SK-N-SH (cell line): Measurements from ENCODE around the gene TEKT2. TPM values are rescaled to one million over a fixed set of nuclear protein-coding genes. Genes with fewer than 3 reads are reported as not detected.

ENCODE experiments used
- CTCF ChIA-PET: fragments of 300-600, 350-600 bp; formaldehyde crosslinking; extraction: SDS; loops from one replicate; lab custom pipeline; 2021; lab: Yijun Ruan, JAX
- POLR2A ChIA-PET: fragments of 350-600 bp; sonication (Branson Sonifier 250); formaldehyde crosslinking; extraction: SDS; loops from one replicate; lab custom pipeline; 2020; ENCODE audit warnings: antibody characterized with exemption, inconsistent platforms; lab: Yijun Ruan, JAX
- DNase-seq: peaks from one replicate; pipeline ENCODE4 v3.0.0; 2012
- H2AFZ ChIP-seq: fragments of 200-600 bp; sonication (generic); 2 replicates; pipeline ENCODE4 v1.8.1; 2016; ENCODE audit warnings: antibody characterized with exemption, mild to moderate bottlenecking, low read depth
- H3F3A ChIP-seq: fragments of 200-600 bp; sonication (generic); replicated peaks from 2 replicates; pipeline ENCODE3; 2016; ENCODE audit warnings: antibody characterized with exemption, mild to moderate bottlenecking; ENCODE audit not compliant: insufficient read depth
- H3K27ac ChIP-seq, 2 experiments: fragments of 200-500 bp in 1 of 2; fragments of 200-600 bp in 1 of 2; sonication (Bioruptor generic) in 1 of 2; sonication (generic), shearing (Covaris generic) in 1 of 2; 2 replicates each; pipeline versions ENCODE4 v1.5.1 to v1.6.1; 2014 to 2016; ENCODE audit warnings: low read depth in 2 of 2, inconsistent platforms in 1 of 2, low read length in 1 of 2, mild to moderate bottlenecking in 1 of 2, mixed read lengths in 1 of 2
- H3K27me3 ChIP-seq: fragments of 200-600 bp; sonication (generic), shearing (Covaris generic); 2 replicates; pipeline ENCODE4 v1.6.1; 2016; ENCODE audit warnings: mixed run types; ENCODE audit not compliant: insufficient read depth
- H3K36me3 ChIP-seq, 2 experiments: fragments of 200-500 bp in 1 of 2; fragments of 200-600 bp in 1 of 2; sonication (Bioruptor generic) in 1 of 2; sonication (generic) in 1 of 2; replicated peaks in 1 of 2; 2 replicates each; pipeline versions ENCODE3 to v1.5.1; 2014 to 2016; ENCODE audit warnings: low read length in 1 of 2, mild to moderate bottlenecking in 1 of 2; ENCODE audit not compliant: insufficient read depth in 2 of 2, control insufficient read depth in 1 of 2
- H3K4me1 ChIP-seq, 2 experiments: fragments of 200-500 bp in 1 of 2; fragments of 200-600 bp in 1 of 2; sonication (Bioruptor generic) in 1 of 2; sonication (generic), shearing (Covaris generic) in 1 of 2; 2 replicates each; pipeline versions ENCODE4 v1.5.1 to v1.6.1; 2014 to 2016; ENCODE audit warnings: low read depth in 1 of 2, low read length in 1 of 2, mixed run types in 1 of 2; ENCODE audit not compliant: insufficient read depth in 2 of 2, control insufficient read depth in 1 of 2
- H3K4me2 ChIP-seq: fragments of 200-600 bp; sonication (generic), shearing (Covaris generic); 2 replicates; pipeline ENCODE4 v1.6.1; 2017; ENCODE audit warnings: mixed run types
- H3K4me3 ChIP-seq, 2 experiments: fragments of 200-500 bp in 1 of 2; fragments of 200-600 bp in 1 of 2; sonication (Bioruptor generic) in 1 of 2; sonication (generic), shearing (Covaris generic) in 1 of 2; 2 replicates each; pipeline versions ENCODE4 v1.5.1 to v1.8.1; 2014 to 2016; ENCODE audit warnings: low read depth in 2 of 2, inconsistent platforms in 1 of 2, low read length in 1 of 2, mild to moderate bottlenecking in 1 of 2, mixed read lengths in 1 of 2, moderate library complexity in 1 of 2
- H3K79me2 ChIP-seq: fragments of 200-600 bp; sonication (generic); 2 replicates; pipeline ENCODE4 v1.8.1; 2017; ENCODE audit warnings: mild to moderate bottlenecking; ENCODE audit not compliant: insufficient read depth
- H3K9ac ChIP-seq: fragments of 200-600 bp; sonication (generic); 2 replicates; pipeline ENCODE4 v1.6.1; 2017; ENCODE audit warnings: mixed run types
- H3K9me2 ChIP-seq: fragments of 200-600 bp; sonication (generic); 2 replicates; pipeline ENCODE4 v1.6.1; 2017; ENCODE audit warnings: mixed run types
- H3K9me3 ChIP-seq: fragments of 200-600 bp; sonication (generic); 2 replicates; pipeline ENCODE4 v1.6.1; 2017; ENCODE audit warnings: mixed run types, mild to moderate bottlenecking, moderate library complexity
- H4K20me1 ChIP-seq: fragments of 200-600 bp; sonication (generic); 2 replicates; pipeline ENCODE4 v1.6.1; 2017; ENCODE audit warnings: mild to moderate bottlenecking, mixed run types; ENCODE audit not compliant: insufficient read depth
- FOSL2 ChIP-seq: IDR thresholded peaks from 2 replicates; pipeline ENCODE4 v1.4.0; 2012; ENCODE audit warnings: low read depth, mild to moderate bottlenecking, moderate library complexity, borderline replicate concordance
- FOXM1 ChIP-seq: IDR thresholded peaks from 2 replicates; pipeline ENCODE4 v1.4.0; 2012; ENCODE audit warnings: low read depth, mild to moderate bottlenecking
- GATA2 ChIP-seq: sonication (generic); formaldehyde crosslinking; IDR thresholded peaks from 2 replicates; pipeline ENCODE4 v1.5.0; 2020; ENCODE audit warnings: mild to moderate bottlenecking, missing genetic modification reagents
- NRF1 ChIP-seq: IDR thresholded peaks from 2 replicates; pipeline ENCODE4 v1.6.1; 2012; ENCODE audit warnings: low read depth, mild to moderate bottlenecking, low read length
- RAD21 ChIP-seq: IDR thresholded peaks from 2 replicates; pipeline ENCODE4 v1.6.1; 2012; ENCODE audit warnings: mild to moderate bottlenecking, low read length
- RFX5 ChIP-seq: IDR thresholded peaks from 2 replicates; pipeline ENCODE4 v1.6.1; 2012; ENCODE audit warnings: mild to moderate bottlenecking, improper control_type of control experiment, low read length
- SIN3A ChIP-seq: IDR thresholded peaks from 2 replicates; pipeline ENCODE4 v1.6.1; 2012; ENCODE audit warnings: low read depth, mild to moderate bottlenecking, low read length, moderate library complexity, borderline replicate concordance
- TAF1 ChIP-seq: IDR thresholded peaks from 2 replicates; pipeline ENCODE4 v1.6.1; 2012; ENCODE audit warnings: low read depth, mild to moderate bottlenecking, low read length, moderate library complexity, borderline replicate concordance
- YY1 ChIP-seq: IDR thresholded peaks from 2 replicates; pipeline ENCODE4 v1.4.0; 2012; ENCODE audit warnings: low read depth, mild to moderate bottlenecking
- WGBS: methylation state at CpG from one replicate; pipeline ENCODE4 v1.1.6; 2017; ENCODE audit warnings: low lambda C conversion rate; 5-methylcytosine and 5-hydroxymethylcytosine counted together
- polyA plus RNA-seq, 3 experiments: library from polyadenylated mRNA; depleted of rRNA; stranded (reverse); fragments of >200 nt; gene quantifications; 2 replicates each; pipeline ENCODE4 v1.2.3, GENCODE V29; 2012
- TF ChIP-seq, protein P1 (sequence below): IDR thresholded peaks from 2 replicates; pipeline ENCODE4; 2012
- TF ChIP-seq, protein P2 (sequence below): fragments of 200-600 bp; sonication (generic); IDR thresholded peaks from 2 replicates; pipeline ENCODE4 v1.6.1; 2017; ENCODE audit warnings: antibody characterized with exemption, mild to moderate bottlenecking, moderate library complexity

The TEKT2 gene
- polyA plus RNA-seq, 1 of the 3 experiments (the other 2 are of a cell fraction), result 1.2 TPM

DNA sequence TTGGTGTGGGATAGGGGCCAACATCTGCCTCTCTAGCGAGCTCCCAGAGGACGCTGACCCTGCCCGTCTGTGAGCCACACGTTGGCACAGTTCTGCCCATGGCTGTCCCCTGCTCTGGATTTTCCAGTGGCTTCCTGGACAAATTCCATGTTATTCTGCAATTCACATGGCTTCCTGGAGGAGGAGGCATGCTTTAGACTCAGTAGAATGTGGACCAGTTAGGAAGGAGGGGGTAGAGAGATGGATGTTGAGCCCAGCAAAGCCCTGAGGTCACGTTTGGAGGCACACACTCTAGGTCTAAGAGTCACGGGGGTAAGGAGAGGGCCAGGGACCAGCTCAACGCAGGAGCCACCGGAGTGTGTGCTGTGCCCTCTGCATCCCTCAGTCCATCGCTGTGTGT, 28.9 kb downstream of the TEKT2 start:
- Histone ChIP-seq H3K4me1 (peaks cover 24 to 28% of the 10 kb centered on the region in 2 experiments; a peak in 3 of 4 replicates), H3K4me3 (no peak overlapping the region), H3K79me2 (no peaks in the 10 kb centered on the region), H3K4me2 (no peak overlapping the region), H3K36me3 (no peaks in the 10 kb centered on the region), H3K9ac (no peak overlapping the region), H3K9me2 (no peaks in the 10 kb centered on the region), H2AFZ (no peak overlapping the region), H4K20me1 (no peaks in the 10 kb centered on the region), H3K9me3 (no peaks in the 10 kb centered on the region), H3F3A (peaks cover 9% of the 10 kb centered on the region), H3K27me3 (no peaks in the 10 kb centered on the region), H3K27ac (no peak overlapping the region; a peak in 1 of 4 replicates)
- ChIA-PET POLR2A (interaction anchor here (1.0 kb wide), 1 partner anchor 19 kb away, joined by 3 read pairs; no protein-coding TSS in a partner anchor), CTCF (interaction anchor here (1.0 to 32.6 kb wide), 5 partner anchors 9 to 22 kb away, joined by 3 to 700 read pairs (median 5); no protein-coding TSS in a partner anchor)
- 90% methylated on average over 9 of the region's 9 CpGs for WGBS
- no peak for DNase-seq
- no peak for TF ChIP-seq RAD21
- TF ChIP-seq NRF1, result no peak
- TF ChIP-seq YY1, result no peak
- no peak for TF ChIP-seq GATA2 (CRISPR knock-in tag)
- no peak for TF ChIP-seq RFX5
- TF ChIP-seq SIN3A, result no peak
- TF ChIP-seq FOSL2, result no peak

DNA sequence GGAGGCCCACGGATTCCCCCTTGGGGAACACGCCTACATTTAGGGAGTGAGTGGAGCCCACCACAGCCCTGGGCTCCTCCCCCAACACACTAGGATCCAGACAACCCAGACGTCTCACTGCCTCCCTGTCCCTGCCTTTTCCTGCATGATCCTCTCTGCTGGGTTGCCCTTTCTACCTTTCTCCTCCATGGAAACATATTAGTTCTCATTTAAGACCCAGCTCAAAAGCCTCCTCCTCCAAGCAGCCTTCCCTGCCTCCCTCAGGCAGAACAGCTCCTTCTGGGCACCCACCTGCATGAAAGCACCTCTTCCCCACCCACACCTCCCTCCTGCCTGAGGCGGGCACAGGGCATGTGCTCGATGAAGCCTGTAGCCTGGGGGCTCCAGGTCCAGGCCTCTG, 30.5 kb downstream of the TEKT2 start:
- no peaks in the 10 kb centered on the region for H3K27me3 ChIP-seq
- no peak overlapping the region for H3K4me3 ChIP-seq
- H3K9me2 ChIP-seq, result no peaks in the 10 kb centered on the region
- H2AFZ ChIP-seq, result peak overlapping the region; percentile 71; the same call in 1 of the 2 replicates
- WGBS, result 70% methylated on average over 5 of the region's 5 CpGs
- peak overlapping the region; percentile 67; the same call in 1 of the 2 replicates for H3K9ac ChIP-seq
- TF ChIP-seq FOXM1 (no peak), GATA2 (CRISPR knock-in tag) (no peak), TAF1 (no peak)
- TF ChIP-seq, protein P1, sequence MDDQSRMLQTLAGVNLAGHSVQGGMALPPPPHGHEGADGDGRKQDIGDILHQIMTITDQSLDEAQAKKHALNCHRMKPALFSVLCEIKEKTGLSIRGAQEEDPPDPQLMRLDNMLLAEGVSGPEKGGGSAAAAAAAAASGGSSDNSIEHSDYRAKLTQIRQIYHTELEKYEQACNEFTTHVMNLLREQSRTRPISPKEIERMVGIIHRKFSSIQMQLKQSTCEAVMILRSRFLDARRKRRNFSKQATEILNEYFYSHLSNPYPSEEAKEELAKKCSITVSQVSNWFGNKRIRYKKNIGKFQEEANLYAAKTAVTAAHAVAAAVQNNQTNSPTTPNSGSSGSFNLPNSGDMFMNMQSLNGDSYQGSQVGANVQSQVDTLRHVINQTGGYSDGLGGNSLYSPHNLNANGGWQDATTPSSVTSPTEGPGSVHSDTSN, result no peak
- TF ChIP-seq, protein P2, sequence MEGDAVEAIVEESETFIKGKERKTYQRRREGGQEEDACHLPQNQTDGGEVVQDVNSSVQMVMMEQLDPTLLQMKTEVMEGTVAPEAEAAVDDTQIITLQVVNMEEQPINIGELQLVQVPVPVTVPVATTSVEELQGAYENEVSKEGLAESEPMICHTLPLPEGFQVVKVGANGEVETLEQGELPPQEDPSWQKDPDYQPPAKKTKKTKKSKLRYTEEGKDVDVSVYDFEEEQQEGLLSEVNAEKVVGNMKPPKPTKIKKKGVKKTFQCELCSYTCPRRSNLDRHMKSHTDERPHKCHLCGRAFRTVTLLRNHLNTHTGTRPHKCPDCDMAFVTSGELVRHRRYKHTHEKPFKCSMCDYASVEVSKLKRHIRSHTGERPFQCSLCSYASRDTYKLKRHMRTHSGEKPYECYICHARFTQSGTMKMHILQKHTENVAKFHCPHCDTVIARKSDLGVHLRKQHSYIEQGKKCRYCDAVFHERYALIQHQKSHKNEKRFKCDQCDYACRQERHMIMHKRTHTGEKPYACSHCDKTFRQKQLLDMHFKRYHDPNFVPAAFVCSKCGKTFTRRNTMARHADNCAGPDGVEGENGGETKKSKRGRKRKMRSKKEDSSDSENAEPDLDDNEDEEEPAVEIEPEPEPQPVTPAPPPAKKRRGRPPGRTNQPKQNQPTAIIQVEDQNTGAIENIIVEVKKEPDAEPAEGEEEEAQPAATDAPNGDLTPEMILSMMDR, result no peak
- H3K4me2 ChIP-seq, result peak overlapping the region; percentile 69; the same call in 1 of the 2 replicates
- no peak for DNase-seq
- ChIA-PET CTCF (interaction anchor here (1.1 to 32.6 kb wide), 5 partner anchors 8 to 74 kb away, joined by 4 to 700 read pairs (median 6); partner anchors contain the start of gene TRAPPC3), POLR2A (interaction anchor here (0.8 to 1.1 kb wide), 2 partner anchors 19 to 35 kb away, joined by 3 to 4 read pairs; partner anchors contain the start of gene TRAPPC3)
- H3F3A ChIP-seq, result peaks cover 9% of the 10 kb centered on the region
- no peaks in the 10 kb centered on the region for H3K9me3 ChIP-seq
- no peaks in the 10 kb centered on the region for H3K79me2 ChIP-seq
- H3K4me1 ChIP-seq, result peaks cover 13 to 28% of the 10 kb centered on the region in 2 experiments; a peak in 2 of 4 replicates
- H3K27ac ChIP-seq, result peak overlapping the region in 1 of 2 experiments; percentile 54; a peak in 3 of 4 replicates
- no peaks in the 10 kb centered on the region for H3K36me3 ChIP-seq
- H4K20me1 ChIP-seq, result no peaks in the 10 kb centered on the region
